T follicular helper cell (primary cell): ENCODE results near the gene DPP6.

Experiments used
- DNase-seq: peaks from one replicate; pipeline ENCODE4 v3.0.0-alpha.2; 2020; ENCODE audit warnings: low read depth

Gene DPP6

GRCh38 chr7:154540596-154540995 is 488.4 kb downstream of the DPP6 start:
- no peak for DNase-seq

- no peak for DNase-seq
These were observed 489.4 kb downstream of the DPP6 start for GRCh38 chr7:154541606-154542005.

DNA sequence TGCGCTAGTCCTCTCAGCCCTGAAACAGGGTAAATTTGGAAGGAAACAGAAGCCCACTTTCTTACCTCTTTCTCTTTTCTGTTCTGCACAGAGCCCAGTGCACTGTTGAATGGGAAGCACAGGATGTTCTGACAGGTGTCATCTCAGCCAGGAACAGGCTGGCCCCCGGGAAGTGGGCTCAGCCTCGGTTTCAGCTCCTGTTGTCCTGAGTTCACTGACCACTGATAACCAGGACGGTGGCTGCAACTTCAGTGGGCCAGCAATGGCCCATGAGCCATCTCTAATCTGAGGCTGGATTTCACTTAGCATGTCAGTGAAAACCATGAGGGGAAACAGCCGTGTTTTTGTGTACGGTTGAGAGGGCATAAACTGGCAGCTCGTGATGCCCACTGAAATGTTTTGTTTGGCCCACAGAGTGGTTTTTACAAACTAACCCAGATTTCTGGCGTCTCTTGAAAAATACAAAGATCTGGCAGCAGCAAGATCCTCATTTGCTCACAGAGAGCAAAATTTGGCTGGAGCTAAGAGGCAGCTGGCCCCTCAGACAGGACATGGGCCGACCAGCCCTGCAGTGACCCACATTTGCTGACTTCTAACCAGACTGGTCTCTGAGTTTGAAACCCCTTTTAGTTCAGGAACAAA is 494.9 kb downstream of the DPP6 start:
- no peak for DNase-seq

DNA sequence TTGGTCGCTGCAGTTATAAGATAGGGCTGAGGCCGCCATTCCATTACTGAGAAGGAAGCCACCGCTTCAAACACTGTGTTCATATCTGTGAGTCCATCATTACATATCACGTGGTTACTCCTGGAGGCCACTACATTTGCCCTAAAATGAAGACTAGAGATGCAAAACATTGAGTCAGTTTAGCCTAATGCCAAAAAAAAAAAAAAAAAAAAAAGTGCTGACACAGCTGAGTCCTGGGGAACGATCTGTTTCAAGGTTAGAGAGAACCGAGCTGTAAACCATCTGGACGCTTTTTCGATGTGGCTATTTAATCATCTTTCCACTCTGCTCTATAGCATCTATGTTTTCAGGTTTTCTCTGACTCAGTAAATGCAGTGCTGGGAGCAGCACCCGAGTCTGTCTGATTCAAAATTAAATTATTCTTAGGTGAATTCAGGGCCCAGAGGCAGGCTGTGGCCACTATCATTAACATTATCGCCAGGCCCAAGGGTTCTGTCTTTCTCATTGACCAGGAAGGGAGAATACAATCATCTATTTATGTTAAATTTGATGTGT is 501.6 kb downstream of the DPP6 start:
- DNase-seq: no peak

GRCh38 chr7:154559454-154559853 is 507.3 kb downstream of the DPP6 start:
- no peak for DNase-seq

- DNase-seq: no peak
These were observed 512.5 kb downstream of the DPP6 start for GRCh38 chr7:154564676-154565075.

DNA sequence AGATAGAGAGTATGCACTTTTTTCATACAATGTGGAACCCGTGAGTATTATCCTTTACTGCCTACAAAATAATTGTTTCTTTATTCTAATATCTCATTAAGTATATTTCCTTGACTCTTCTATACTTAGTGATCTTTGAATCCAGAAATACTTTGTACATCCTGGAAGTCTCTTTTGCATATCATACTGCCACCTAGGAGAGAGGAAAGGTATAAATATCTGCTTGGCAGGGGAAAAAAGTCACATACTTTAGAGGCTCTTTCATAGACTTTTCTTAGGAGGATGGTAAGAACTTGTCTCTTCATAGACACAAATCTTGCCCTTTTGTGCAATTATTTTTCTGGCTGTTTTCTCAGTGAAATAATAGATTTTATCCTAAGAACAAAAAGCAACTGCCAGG is 514.7 kb downstream of the DPP6 start:
- DNase-seq: no peak

GRCh38 chr7:154568346-154568745 is 516.1 kb downstream of the DPP6 start:
- DNase-seq: no peak

DNA sequence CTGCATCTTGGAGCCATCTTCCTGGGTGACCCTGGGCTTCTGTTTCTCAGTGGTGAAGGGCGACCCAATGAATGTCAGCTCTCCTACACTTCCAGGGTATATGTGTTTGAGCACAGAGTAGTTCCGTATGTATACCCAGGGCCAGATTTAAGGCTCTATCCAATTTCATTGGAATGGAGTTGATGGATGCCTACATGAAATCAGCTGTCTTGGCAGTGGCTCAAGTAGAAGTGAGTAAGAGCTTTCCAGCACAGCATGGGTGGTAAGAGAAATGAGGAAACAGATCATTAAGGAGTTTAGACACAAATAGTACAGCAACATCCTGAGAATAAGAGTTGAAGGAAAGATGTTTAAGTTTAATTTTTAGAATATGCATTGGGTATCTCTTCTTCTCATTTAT is 517.7 kb downstream of the DPP6 start:
- DNase-seq: no peak

- DNase-seq: no peak
These were observed 519.6 kb downstream of the DPP6 start for GRCh38 chr7:154571772-154572171.

DNA sequence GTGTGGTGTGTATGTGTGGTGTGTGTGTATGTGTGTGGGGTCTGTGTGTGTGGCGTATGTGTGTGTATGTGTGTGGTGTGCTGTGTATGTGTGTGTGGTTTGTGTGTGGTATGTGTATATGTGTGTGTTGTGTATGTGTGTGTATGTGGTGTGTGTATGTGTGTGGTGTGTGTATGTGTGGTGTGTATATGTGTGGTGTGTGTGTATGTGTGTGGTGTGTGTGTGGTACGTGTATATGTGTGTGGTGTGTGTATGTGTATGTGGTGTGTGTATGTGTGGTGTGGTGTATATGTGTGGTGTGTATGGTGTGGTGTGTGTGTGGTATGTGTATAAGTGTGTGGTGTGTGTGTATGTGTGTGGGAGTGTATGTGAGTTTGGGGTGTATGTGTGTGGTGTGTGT is 522.0 kb downstream of the DPP6 start:
- no peak for DNase-seq

DNA sequence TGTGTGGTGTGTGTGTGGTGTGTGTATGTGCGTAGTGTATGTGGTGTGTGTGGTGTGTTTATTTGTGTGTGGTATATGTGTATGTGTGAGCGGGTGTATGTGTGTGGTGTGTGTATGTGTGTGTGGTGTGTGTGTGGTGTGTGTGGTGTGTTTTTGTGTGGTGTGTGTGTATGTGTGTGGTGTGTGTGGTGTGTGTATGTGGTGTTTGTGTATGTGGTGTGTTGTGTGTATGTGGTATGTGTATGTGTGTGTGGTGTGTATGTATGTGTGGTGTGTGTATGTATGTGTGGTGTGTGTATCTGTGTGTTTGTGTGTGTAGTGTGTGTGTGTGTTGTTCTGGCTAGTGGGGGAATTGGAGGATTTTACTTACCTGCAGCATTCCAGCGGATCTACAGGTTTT is 523.3 kb downstream of the DPP6 start:
- DNase-seq: no peak

DNA sequence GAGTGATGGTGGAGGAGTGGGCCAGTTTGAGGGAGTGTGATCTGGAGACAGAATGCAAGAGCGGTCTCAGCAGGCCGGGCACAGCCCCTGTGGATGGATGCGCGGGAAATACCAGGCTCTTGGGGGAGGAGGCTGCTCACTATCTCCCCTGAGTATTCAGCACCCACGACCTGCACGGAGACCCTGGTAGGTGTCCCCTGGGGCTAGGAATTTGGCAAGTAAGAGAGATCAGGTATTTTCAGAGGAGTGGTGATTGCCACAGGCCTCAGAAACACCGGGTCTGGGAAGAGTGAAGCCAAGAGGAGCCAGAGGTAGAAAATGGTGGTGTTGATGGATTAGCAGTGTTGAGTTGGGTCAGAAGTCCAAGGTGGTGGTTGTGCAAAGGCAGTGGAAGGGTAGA is 524.4 kb downstream of the DPP6 start:
- no peak for DNase-seq

DNA sequence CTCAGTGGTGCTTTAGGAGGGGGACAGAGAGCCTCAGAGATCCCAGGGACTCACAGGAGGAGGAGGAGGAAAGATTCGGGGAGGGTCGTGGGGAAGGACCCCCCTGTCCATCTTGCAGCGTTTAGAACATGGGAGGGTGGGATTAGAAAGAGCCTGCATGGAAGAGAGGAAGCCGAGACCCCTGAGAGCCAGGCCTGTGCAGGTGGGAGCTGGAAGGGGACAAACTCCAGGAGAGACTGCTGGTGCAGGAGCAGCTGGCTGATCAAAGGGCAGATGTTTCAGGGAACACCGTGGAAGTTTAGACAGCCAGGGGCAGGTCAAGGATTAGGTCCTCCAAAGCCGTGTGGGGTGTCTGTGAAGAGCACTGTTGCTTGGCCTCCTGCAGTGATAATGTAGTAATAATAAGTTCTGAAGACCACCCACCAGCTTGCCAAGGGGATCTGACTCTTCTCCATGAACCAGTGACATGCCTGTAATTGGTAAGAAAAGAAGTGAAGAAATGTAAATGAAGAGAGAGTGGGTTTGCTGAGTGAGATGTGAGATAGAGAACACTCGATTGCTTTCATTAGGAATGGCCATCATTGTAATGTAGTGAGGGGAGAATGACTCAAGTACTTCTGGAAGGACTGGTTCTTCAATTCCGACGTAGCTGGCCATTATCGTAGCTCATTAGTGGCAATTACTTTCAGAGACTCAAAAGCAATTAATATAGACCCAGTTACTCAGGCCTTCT is 525.1 kb downstream of the DPP6 start:
- DNase-seq: no peak

- DNase-seq: no peak
These were observed 526.1 kb downstream of the DPP6 start for GRCh38 chr7:154578336-154578735.

GRCh38 chr7:154579711-154580110 is 527.5 kb downstream of the DPP6 start:
- DNase-seq: no peak

DNA sequence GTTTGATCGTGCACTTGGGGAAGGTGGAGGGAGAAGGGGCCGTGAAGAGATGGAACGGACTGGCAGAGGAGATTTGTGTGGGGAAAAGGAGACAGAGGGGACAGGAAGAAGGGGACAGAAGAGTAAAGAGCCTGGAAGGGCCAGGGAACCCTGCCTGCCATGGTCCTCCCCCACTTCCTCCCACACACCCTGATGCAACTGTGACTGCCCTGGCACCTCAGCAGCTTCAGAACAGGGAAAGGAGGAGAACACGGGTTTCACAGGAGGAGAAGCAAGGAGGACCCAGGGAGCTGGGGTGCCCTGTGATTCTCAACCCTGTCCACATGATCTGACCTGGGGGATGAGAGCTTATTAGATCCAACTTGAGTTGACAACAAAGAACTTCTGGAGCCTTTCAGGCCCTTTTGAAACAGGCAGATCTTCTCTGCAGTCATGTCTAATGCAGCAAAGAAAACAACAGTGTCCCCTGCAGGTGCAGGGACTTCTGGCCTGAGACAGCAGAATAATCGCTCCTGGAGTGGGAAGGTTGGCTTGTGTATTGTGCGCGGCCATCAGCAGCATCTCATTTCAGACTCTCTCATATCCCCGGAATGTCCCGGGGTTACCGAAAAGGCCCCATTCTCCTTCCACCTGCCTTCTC is 529.2 kb downstream of the DPP6 start:
- no peak for DNase-seq

DNA sequence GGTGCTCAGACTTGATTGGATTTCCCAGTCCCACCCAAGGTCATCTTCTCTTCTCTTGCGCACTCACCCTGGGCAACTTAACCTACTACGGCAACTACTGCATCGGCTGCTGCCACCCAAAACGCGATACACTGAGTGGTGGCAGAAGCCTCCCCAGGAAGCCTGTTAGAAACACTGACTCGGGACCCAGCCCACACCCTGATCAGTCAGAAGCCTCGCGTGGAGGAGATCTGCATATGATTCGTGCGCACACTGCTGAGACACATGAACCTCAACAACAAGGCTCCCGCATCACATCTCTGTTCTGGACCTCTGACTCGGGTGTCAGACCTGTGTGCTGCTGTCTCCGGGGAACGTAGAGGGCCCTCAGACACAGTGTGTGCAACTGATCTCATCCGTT is 531.3 kb downstream of the DPP6 start:
- DNase-seq: no peak

DNA sequence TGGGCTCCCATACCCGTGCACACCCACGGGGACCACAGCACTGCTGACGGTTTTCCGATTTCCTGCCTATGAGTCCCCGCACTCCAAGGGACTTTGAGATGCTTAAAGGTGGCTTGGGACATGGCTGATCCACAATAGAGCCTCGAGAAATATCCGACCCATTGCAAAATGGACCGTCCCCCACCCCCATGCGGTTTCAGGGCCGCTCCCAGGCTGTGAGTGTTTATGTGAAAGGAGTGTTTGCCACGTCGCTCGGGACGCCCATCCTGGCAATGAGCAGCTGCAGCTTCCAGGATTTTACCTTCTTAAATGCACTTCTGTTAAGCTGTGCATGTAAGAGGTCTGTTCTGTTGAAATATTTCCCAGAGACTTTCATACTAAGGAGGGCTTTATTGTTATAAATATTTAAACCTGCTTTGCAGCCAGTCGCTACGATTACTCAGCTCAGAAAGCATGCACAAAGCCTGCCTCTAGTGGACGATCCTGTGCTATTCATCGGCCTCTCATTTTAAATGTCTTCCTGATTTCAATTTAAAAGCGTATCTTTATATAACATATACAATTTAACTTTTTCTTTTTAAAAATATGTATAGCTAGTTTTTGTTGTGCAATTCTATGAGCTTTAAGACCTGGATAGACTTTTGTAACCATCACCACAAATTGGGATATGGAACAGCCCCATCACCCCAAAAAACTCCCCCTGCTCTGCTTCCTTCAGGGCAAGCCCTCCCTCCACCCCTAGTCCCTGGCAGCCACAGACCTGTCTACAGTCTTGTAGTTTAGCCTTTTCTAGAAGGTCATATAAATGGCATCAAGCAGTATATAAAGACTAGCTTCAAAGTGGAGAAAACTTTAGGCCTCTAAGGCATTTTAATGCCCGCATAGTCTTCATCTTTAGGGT is 532.4 kb downstream of the DPP6 start:
- DNase-seq: no peak

GRCh38 chr7:154587792-154588191 is 535.6 kb downstream of the DPP6 start:
- DNase-seq: no peak

DNA sequence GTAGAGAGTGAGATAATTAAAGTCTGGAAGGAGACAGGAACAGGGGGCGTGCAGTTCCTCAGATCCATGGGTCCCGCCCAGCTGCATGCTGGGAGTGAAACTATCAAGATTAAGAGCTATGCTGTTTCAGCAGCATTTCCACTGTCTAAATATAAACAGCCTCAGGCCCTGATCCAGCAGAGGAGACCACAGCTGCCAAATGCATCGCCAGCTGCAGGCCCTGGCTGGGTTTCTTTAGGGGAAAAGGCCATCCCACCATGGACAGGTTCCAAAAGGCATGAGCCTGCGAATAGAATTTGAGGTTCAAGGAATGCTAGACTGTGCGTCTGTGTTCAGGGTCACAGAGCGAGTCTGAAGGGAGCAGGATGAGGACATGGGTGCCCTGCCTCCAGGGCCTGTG is 539.3 kb downstream of the DPP6 start:
- DNase-seq: no peak

DNA sequence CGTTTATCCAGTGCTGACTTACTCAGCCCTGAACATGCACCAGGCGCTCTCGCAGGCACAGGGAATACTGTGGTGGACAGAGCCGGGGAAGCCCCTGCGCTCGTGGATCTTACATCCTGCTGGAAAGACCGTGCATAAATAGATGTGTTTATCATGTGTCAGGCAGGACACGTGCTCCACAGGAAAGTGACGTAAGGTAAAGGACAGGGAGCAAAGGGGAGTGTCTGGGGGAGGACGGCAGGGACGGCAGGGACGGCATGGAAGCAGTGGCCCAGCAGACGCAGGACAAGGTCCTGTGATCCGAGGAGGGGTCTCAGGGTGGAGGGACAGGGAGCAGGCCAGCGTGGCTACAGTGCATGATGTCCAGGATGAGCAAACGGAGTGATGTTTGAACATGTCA is 540.2 kb downstream of the DPP6 start:
- DNase-seq: no peak
